ENCODE results near the gene IL1RAPL1. TPM values are rescaled to one million over a fixed set of nuclear protein-coding genes. Genes with fewer than 3 reads are reported as not detected.

Gene IL1RAPL1
- polyA plus RNA-seq, 2 of the 4 experiments (the other 2 are of a cell fraction): not detected

DNA sequence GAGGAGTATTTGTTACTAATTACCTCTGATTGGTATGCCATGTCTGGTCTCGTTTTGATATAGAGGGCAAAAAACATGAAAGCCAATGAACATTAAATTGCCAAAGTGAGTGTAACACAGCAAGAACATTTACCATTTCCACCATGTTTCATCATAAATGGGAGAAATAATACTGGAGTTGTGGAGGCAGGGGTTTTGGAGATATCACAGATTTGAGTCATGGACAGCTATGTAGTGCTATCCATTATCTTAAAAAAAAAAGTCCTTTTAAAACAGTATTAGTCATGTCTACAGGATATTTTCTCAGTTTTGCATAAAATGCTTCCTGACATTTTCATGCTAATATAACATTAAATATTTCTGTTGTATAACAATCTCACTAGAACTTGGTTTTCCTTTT lies 301.2 kb downstream of the IL1RAPL1 start:
- POLR2A ChIA-PET: no interaction called here
- Histone ChIP-seq H3K4me2 (no peak overlapping the region), H3K4me3 (no peak overlapping the region), H3K27ac (no peak overlapping the region), H3K9me3 (no peaks in the 10 kb centered on the region), H3K4me1 (no peaks in the 10 kb centered on the region)
- 31% methylated on average over 1 of the region's 1 CpG for whole genome bisulfite sequencing (ENCODE audit: missing lambda C conversion rate)
- TF ChIP-seq RARB (CRISPR knock-in tag; IDR thresholded peaks at IDR 0.05) (no peak), NPAS2 (CRISPR knock-in tag; IDR thresholded peaks at IDR 0.05; ENCODE audit: borderline replicate concordance) (no peak), HOXB13 (CRISPR knock-in tag; IDR thresholded peaks at IDR 0.05; ENCODE audit: low read depth) (no peak), KDM1A (IDR thresholded peaks at IDR 0.05; ENCODE audit: low read depth) (no peak), MYC (IDR thresholded peaks at IDR 0.05; ENCODE audit: borderline replicate concordance, low read length) (no peak), RFX5 (IDR thresholded peaks at IDR 0.05) (no peak), NR3C1 (IDR thresholded peaks at IDR 0.05) (no peak), SREBF2 (IDR thresholded peaks at IDR 0.05) (no peak), HOXB5 (CRISPR knock-in tag; IDR thresholded peaks at IDR 0.05) (no peak), HDAC2 (IDR thresholded peaks at IDR 0.05) (no peak), MAFK (IDR thresholded peaks at IDR 0.05; ENCODE audit: partially characterized antibody) (no peak), EP300 (IDR thresholded peaks at IDR 0.05) (no peak), FOSL2 (IDR thresholded peaks at IDR 0.05) (no peak), FOSL2 (CRISPR knock-in tag; IDR thresholded peaks at IDR 0.05) (no peak), RNF2 (IDR thresholded peaks at IDR 0.05; ENCODE audit: borderline replicate concordance, low read depth) (no peak), REST (IDR thresholded peaks at IDR 0.05) (no peak), RCOR1 (IDR thresholded peaks at IDR 0.05; ENCODE audit: low read depth, low read length) (no peak)
- TF ChIP-seq, protein P1, sequence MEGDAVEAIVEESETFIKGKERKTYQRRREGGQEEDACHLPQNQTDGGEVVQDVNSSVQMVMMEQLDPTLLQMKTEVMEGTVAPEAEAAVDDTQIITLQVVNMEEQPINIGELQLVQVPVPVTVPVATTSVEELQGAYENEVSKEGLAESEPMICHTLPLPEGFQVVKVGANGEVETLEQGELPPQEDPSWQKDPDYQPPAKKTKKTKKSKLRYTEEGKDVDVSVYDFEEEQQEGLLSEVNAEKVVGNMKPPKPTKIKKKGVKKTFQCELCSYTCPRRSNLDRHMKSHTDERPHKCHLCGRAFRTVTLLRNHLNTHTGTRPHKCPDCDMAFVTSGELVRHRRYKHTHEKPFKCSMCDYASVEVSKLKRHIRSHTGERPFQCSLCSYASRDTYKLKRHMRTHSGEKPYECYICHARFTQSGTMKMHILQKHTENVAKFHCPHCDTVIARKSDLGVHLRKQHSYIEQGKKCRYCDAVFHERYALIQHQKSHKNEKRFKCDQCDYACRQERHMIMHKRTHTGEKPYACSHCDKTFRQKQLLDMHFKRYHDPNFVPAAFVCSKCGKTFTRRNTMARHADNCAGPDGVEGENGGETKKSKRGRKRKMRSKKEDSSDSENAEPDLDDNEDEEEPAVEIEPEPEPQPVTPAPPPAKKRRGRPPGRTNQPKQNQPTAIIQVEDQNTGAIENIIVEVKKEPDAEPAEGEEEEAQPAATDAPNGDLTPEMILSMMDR (IDR thresholded peaks at IDR 0.05): no peak
- TF ChIP-seq, protein P2, sequence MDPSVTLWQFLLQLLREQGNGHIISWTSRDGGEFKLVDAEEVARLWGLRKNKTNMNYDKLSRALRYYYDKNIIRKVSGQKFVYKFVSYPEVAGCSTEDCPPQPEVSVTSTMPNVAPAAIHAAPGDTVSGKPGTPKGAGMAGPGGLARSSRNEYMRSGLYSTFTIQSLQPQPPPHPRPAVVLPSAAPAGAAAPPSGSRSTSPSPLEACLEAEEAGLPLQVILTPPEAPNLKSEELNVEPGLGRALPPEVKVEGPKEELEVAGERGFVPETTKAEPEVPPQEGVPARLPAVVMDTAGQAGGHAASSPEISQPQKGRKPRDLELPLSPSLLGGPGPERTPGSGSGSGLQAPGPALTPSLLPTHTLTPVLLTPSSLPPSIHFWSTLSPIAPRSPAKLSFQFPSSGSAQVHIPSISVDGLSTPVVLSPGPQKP (IDR thresholded peaks at IDR 0.05; ENCODE audit: low read depth, low read length): no peak
- DNase-seq (ENCODE audit: low read depth in 1 of 2, low spot score in 1 of 2) (no peak), FAIRE-seq (peak; percentile 49), ATAC-seq (no peak)
- CTCF ChIA-PET: no interaction called here

GRCh38 chrX:28889591-28890090 lies 302.4 kb downstream of the IL1RAPL1 start:
- FAIRE-seq (peak; percentile 85), ATAC-seq (no peak), DNase-seq (ENCODE audit: low read depth in 1 of 2, low spot score in 1 of 2) (no peak)
- no peak overlapping the region for H3K4me3 ChIP-seq
- H3K27ac ChIP-seq: no peak overlapping the region
- no peak overlapping the region for H3K4me2 ChIP-seq
- ChIA-PET CTCF (no interaction called here), POLR2A (no interaction called here)
- H3K9me3 ChIP-seq: no peaks in the 10 kb centered on the region
- no peaks in the 10 kb centered on the region for H3K4me1 ChIP-seq
- 12% methylated on average over 8 of the region's 8 CpGs for WGBS (ENCODE audit: missing lambda C conversion rate)
- TF ChIP-seq FOSL2 (IDR thresholded peaks at IDR 0.05) (no peak), FOSL2 (CRISPR knock-in tag; IDR thresholded peaks at IDR 0.05) (no peak), E2F6 (IDR thresholded peaks at IDR 0.05; ENCODE audit: borderline replicate concordance, low read depth) (no peak), MYC (IDR thresholded peaks at IDR 0.05; ENCODE audit: borderline replicate concordance, low read length) (no peak), CEBPB (IDR thresholded peaks at IDR 0.05) (no peak), CBX8 (IDR thresholded peaks at IDR 0.05) (no peak), MAFK (IDR thresholded peaks at IDR 0.05; ENCODE audit: partially characterized antibody) (no peak), EHF (CRISPR knock-in tag; IDR thresholded peaks at IDR 0.05) (no peak), RAD21 (conservative IDR thresholded peaks at IDR 0.05 in 1 of 2, IDR thresholded peaks at IDR 0.05 in 1 of 2) (no peak), FOSB (CRISPR knock-in tag; IDR thresholded peaks at IDR 0.05) (no peak), TP53 (CRISPR knock-in tag; IDR thresholded peaks at IDR 0.05) (no peak), HDAC2 (IDR thresholded peaks at IDR 0.05) (no peak), CBX2 (IDR thresholded peaks at IDR 0.05; ENCODE audit: borderline replicate concordance, low read depth) (no peak), GATA3 (IDR thresholded peaks at IDR 0.05; ENCODE audit: borderline replicate concordance) (no peak), HEYL (CRISPR knock-in tag; IDR thresholded peaks at IDR 0.05) (no peak)
